Heart right ventricle (tissue), 16 donors: ENCODE measurements around the gene FBXW2. TPM values are rescaled to one million over a fixed set of nuclear protein-coding genes. Genes with fewer than 3 reads are reported as not detected.
"Not testable (repeated sequence)": the region's sequence is repeated elsewhere in the genome, so short reads cannot be mapped to it uniquely, and the experiment has no call there.

ENCODE experiments used
- ATAC-seq, 8 donors: fragments of 200-7000 bp; cut with Tn5 transposase; one replicate each; pipeline ENCODE4 v1.9.1; 2020; ENCODE audit warnings: mild to moderate bottlenecking in 8 of 8, moderate library complexity in 8 of 8, moderate number of reproducible peaks in 1 of 8
- DNase-seq, 2 donors: peaks; one replicate each; pipeline ENCODE4 v3.0.0-alpha.2; 2020
- H3K27ac ChIP-seq, 10 donors: fragments of 200-600 bp; sonication (generic) in 2 of 10; one replicate each; pipeline versions ENCODE4 v1.5.0 to v1.8.0; 2020 to 2022; ENCODE audit warnings: mild to moderate bottlenecking in 3 of 10
- H3K27me3 ChIP-seq, 7 donors: fragments of 200-600 bp; one replicate each; pipeline ENCODE4 v1.8.0; 2021 to 2022; ENCODE audit warnings: mild to moderate bottlenecking in 2 of 7
- H3K36me3 ChIP-seq, 9 donors: fragments of 200-600 bp; sonication (generic) in 1 of 9; one replicate each; pipeline versions ENCODE4 v1.5.0 to v1.8.0; 2020 to 2022; ENCODE audit warnings: mild to moderate bottlenecking in 2 of 9
- H3K4me1 ChIP-seq, 9 donors: fragments of 200-600 bp; sonication (generic) in 1 of 9; one replicate each; pipeline versions ENCODE4 v1.5.0 to v1.8.0; 2020 to 2022; ENCODE audit warnings: mild to moderate bottlenecking in 4 of 9
- H3K4me3 ChIP-seq, 10 donors: fragments of 200-600 bp; sonication (generic) in 2 of 10; one replicate each; pipeline versions ENCODE4 v1.5.0 to v1.8.0; 2020 to 2022; ENCODE audit warnings: mild to moderate bottlenecking in 7 of 10, moderate library complexity in 2 of 10
- H3K9me3 ChIP-seq, 11 donors: fragments of 200-600 bp in 10 of 11; sonication (generic) in 2 of 11; one replicate each; pipeline versions ENCODE4 v1.5.0 to v1.8.0; 2013 to 2022; ENCODE audit warnings: mild to moderate bottlenecking in 2 of 11, control low read depth in 1 of 11, moderate library complexity in 1 of 11
- WGBS, 2 donors: extraction: QIAGEN DNeasy Blood & Tissue Kit; methylation state at CpG; one replicate each; pipeline ENCODE4 v1.1.7; 2013; ENCODE audit warnings: inconsistent platforms in 1 of 2; 5-methylcytosine and 5-hydroxymethylcytosine counted together
- intact Hi-C, 10 donors: fragments of 100-400 bp; cut with DNase I; formaldehyde crosslinking; loops; one replicate each; pipeline versions ENCODE4 v1.11.1 to v1.14.2; 2022
- polyA plus RNA-seq, 2 donors: library from polyadenylated mRNA; stranded (reverse); fragments of 200-250 nt; gene quantifications; one replicate each; pipeline ENCODE4 v1.2.3, GENCODE V29; 2013
- total RNA-seq, 10 donors: library from RNA; stranded (reverse); fragmentation: NEBNext Ultra II Directional in 3 of 10; extraction: Animal tissue kit (Norgen Biotek cat#: 25700) in 3 of 10; gene quantifications; one replicate each; pipeline versions ENCODE4 v1.2.1 to v1.2.4, GENCODE V29; 2021 to 2023
- TF ChIP-seq, protein P1 (sequence below), 9 donors: fragments of 200-600 bp; sonication (generic) in 2 of 9; IDR thresholded peaks; one replicate each; pipeline versions ENCODE4 v1.5.0 to v1.8.0; 2021 to 2022; ENCODE audit warnings: antibody characterized with exemption in 9 of 9, mild to moderate bottlenecking in 5 of 9, moderate library complexity in 1 of 9
- donor health status: Arrhythmogenic right ventricular cardiomyopathy.
- donor health status: ischemic (EF 13 %, LVEDD 7.1; RV severe dilation, severe dysfunction).
- donor health status: healthy with polysubstance abuse.
- donor health status: DM: no; HTN: yes; CAD: no.
- donor health status: DM: no; HTN: no; CAD: no.
- donor health status: ischemic (EF 25% LVEDD 6.9; RV normal size, moderate dysfunction).
- donor health status: ischemic (EF 25% LVEDD 5.7; RV mildly dilated, moderate dysfunction).
- donor health status: healthy.
- donor health status: DM: yes; HTN: yes; CAD: no.
- donor health status: Ischemic cardiomyopathy.
- donor health status: ischemic (EF 35%, LVEDD 5.7; RV mildly dilated, moderate dysfunction).
- donor health status: nonischemic (EF 11% LVEDD 7.7; RV severe dilation, severe dysfunction).
- donor health status: DM: yes; HTN: yes; CAD: no.
- donor health status: PGD.
- donor health status: ischemic (EF 29% LVEDD 5.4; RV normal size, mild dysfunction).
- donor health status: nonischemic (EF 23%, LVEDD 6.1; RV moderate dilation, normal function).

Gene FBXW2
- total and polyA plus RNA-seq, 12 donors = 7.5 to 52.0 (median 44.8) TPM

DNA sequence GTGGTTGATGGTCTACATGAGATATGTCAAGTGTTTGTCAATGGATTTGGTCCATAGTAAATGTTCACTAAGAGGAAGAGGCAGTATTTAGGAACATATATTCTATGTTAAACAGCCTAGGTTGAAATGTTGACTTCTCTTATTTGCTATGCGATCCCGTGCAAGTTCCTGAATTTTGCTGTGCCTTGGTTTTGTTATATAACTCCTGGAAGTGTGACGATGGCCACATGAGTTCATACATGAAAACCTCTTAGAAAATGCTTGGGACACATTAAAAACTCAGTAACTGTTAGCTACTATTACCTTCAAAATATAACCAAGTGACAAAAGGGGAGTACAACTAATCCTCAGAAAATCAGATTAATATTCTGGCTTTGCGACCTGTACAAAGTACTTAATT, 21.9 kb upstream of the FBXW2 start:
- Histone ChIP-seq H3K36me3 (peaks cover 0 to 56% (median 27%) of the 10 kb centered on the region in 9 donors), H3K9me3 (peaks cover 0 to 14% (median 0%) of the 10 kb centered on the region in 11 donors), H3K27ac (no peak overlapping the region), H3K4me3 (no peak overlapping the region), H3K4me1 (no peaks in the 10 kb centered on the region), H3K27me3 (no peaks in the 10 kb centered on the region)
- WGBS, 2 donors = 94 to 98% methylated on average over 4 of the region's 4 CpGs
- no peak for ATAC-seq
- DNase-seq = no peak
- TF ChIP-seq, protein P1, sequence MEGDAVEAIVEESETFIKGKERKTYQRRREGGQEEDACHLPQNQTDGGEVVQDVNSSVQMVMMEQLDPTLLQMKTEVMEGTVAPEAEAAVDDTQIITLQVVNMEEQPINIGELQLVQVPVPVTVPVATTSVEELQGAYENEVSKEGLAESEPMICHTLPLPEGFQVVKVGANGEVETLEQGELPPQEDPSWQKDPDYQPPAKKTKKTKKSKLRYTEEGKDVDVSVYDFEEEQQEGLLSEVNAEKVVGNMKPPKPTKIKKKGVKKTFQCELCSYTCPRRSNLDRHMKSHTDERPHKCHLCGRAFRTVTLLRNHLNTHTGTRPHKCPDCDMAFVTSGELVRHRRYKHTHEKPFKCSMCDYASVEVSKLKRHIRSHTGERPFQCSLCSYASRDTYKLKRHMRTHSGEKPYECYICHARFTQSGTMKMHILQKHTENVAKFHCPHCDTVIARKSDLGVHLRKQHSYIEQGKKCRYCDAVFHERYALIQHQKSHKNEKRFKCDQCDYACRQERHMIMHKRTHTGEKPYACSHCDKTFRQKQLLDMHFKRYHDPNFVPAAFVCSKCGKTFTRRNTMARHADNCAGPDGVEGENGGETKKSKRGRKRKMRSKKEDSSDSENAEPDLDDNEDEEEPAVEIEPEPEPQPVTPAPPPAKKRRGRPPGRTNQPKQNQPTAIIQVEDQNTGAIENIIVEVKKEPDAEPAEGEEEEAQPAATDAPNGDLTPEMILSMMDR (IDR thresholded peaks at IDR 0.05) = no peak
- intact Hi-C loops = no loop called here

DNA sequence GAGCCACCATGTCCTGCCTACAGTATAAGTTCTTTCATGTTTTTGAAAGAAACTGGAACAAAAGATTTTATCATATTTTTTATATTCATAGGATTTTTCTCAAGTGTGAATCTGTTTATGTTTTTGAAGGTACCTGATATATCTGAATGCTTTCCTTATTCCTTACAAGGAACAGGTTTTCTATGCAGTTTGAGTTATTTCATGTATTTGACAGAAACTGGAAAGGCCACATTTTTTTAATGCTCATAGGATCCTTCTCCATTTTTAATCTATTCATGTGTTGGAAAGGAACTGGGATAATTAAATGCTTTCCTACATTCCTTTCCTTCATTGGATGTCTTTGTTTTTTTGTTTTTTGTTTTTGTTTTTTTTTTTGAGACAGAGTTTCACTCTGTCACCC, 15.7 kb upstream of the FBXW2 start:
- DNase-seq (no peak), ATAC-seq (no peak)
- H3K9me3 ChIP-seq = peaks cover 0 to 71% (median 18%) of the 10 kb centered on the region in 11 donors
- TF ChIP-seq, protein P1 (IDR thresholded peaks at IDR 0.05) = no peak
- no peak overlapping the region for H3K4me3 ChIP-seq
- no peaks in the 10 kb centered on the region for H3K27me3 ChIP-seq
- H3K36me3 ChIP-seq = peaks cover 0 to 8% (median 0%) of the 10 kb centered on the region in 9 donors
- H3K27ac ChIP-seq = no peak overlapping the region
- intact Hi-C loops = no loop called here
- H3K4me1 ChIP-seq = no peaks in the 10 kb centered on the region

DNA sequence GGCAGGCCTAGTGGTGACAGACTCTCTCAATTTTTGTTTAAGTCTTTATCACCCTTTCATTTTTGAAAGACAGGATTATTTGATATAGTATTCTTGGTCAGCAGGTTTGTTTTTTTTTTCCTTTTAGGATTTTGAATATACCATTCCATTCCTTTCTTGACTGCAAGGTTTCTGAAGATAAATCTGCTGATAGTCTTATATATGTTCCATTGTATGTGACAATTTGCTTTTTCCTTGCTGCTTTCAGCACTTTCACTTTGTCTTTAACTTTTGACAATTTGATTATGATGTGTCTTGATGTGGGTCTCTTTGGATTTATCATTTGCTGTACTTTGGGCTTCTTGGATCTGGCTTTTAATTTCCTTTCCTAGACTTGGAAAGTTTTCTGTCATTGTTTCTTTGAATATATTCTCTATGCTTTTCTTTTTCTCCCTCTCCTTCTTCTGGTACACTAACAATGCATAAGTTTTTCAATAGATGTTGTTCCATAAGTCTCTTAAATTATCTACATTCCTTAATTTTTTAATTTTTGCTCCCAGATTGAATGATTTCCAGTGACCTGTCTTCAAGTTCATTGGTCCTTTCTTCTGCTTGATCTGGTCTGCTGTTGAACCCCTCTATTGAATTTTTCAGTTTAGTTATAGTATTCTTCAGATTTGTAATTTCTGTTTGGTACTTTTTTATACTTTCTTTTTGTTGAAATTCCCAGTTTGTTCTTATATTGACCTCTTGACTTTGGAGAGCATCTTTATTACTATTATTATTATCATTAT, 14.6 kb upstream of the FBXW2 start:
- TF ChIP-seq, protein P1 (IDR thresholded peaks at IDR 0.05) = no peak
- Histone ChIP-seq H3K9me3 (peaks cover 0 to 71% (median 18%) of the 10 kb centered on the region in 11 donors), H3K27me3 (no peaks in the 10 kb centered on the region), H3K4me3 (no peak overlapping the region), H3K36me3 (peaks cover 0 to 8% (median 0%) of the 10 kb centered on the region in 9 donors), H3K27ac (no peak overlapping the region), H3K4me1 (no peaks in the 10 kb centered on the region)
- ATAC-seq (no peak), DNase-seq (no peak)
- intact Hi-C loops = no loop called here

DNA sequence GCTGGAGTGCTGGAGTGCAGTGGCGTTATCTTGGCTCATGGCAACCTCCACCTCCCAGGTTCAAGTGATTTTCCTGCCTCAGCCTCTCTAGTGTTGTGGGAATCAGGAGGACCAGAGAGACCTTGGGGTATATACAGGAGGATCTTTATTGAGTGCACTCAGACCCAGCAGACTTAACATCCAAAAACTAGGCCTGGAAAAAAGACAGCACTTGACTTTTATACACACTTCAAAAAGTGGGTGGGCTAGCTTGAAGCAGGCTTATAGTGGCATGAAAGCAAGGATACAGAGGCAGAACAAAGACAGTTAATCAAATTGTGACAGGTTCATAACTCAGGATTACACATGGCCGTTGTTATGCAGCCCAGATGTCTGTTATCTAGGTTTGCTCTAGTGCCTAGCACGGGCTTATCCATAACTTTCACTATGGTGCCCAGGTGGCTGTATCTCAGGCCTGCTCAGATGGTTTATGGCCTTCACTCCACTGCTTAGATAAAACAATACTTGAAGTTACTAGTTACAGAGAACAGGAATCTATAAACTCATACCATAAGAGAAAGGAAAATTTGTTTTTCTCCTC, 11.7 kb upstream of the FBXW2 start:
- H3K27me3 ChIP-seq, DNase-seq, H3K4me1 ChIP-seq, H3K4me3 ChIP-seq, intact Hi-C loops, H3K27ac ChIP-seq, H3K36me3 ChIP-seq, ATAC-seq: not testable (repeated sequence)
- H3K9me3 ChIP-seq = peaks cover 0 to 60% (median 18%) of the 10 kb centered on the region in 11 donors
- WGBS, 2 donors = 73 to 80% methylated on average over 3 of the region's 3 CpGs

DNA sequence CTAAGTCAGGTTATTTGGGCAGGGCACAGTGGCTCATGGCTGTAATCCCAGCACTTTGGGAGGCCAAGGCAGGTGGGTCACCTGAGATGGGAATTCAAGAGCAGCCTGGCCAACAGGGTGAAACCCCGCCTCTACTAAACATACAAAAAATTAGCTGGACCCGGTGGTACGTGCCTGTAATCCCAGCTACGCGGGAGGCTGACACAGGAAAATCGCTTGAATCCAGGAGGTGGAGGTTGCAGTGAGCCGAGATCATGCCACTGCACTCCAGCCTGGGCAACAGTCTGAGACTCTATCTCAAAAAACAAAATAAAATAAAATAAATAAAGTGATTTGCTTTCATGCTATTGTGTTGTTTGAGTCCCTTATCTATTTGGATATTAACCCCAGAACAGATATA, 8.2 kb upstream of the FBXW2 start:
- Histone ChIP-seq H3K9me3 (peaks cover 0 to 26% (median 7%) of the 10 kb centered on the region in 11 donors), H3K27me3 (no peaks in the 10 kb centered on the region), H3K36me3 (no peaks in the 10 kb centered on the region), H3K27ac (no peak overlapping the region), H3K4me3 (no peak overlapping the region), H3K4me1 (no peaks in the 10 kb centered on the region)
- ATAC-seq (no peak), DNase-seq (no peak)
- TF ChIP-seq, protein P1 (IDR thresholded peaks at IDR 0.05) = no peak
- WGBS, 2 donors = 92 to 95% methylated on average over 7 of the region's 7 CpGs
- intact Hi-C loops = no loop called here
